Activated T-helper 2 cell treated with anti-CD3 and anti-CD28 coated beads, Interferon-gamma antibody, Interleukin-2, Interleukin-4, amounts not matched to agents 10 μg/mL and 5 μg/mL and 100 μg/mL, durations not matched to agents 14 hours and 24 hours and 36 hours (primary cell): ENCODE measurements around the gene EYS. TPM values are rescaled to one million over a fixed set of nuclear protein-coding genes. Genes with fewer than 3 reads are reported as not detected.
"Not testable (repeated sequence)": the region's sequence is repeated elsewhere in the genome, so short reads cannot be mapped to it uniquely, and the experiment has no call there.

Experiments used
- DNase-seq: peaks from one replicate; pipeline ENCODE4 v3.0.0; 2021; ENCODE audit warnings: low spot score
- H3K27ac Mint-ChIP-seq: one replicate; pipeline ENCODE4 v1.8.0; 2021; ENCODE audit warnings: mixed read lengths
- H3K27me3 Mint-ChIP-seq: one replicate; pipeline ENCODE4 v1.8.0; 2021; ENCODE audit warnings: low read depth, mixed read lengths
- H3K36me3 Mint-ChIP-seq: one replicate; pipeline ENCODE4 v1.8.0; 2021; ENCODE audit warnings: low read depth, mixed read lengths
- H3K4me1 Mint-ChIP-seq: one replicate; pipeline ENCODE4 v1.8.0; 2021; ENCODE audit warnings: low read depth, mixed read lengths
- H3K4me3 Mint-ChIP-seq: one replicate; pipeline ENCODE4 v1.8.0; 2021; ENCODE audit warnings: low read depth, mild to moderate bottlenecking, moderate library complexity, mixed read lengths
- H3K9me3 Mint-ChIP-seq: one replicate; pipeline ENCODE4 v1.8.0; 2021; ENCODE audit warnings: mixed read lengths
- intact Hi-C: fragments of 100-400 bp; cut with micrococcal nuclease; formaldehyde crosslinking; loops from one replicate; pipeline ENCODE4 v1.15.1; 2023
- total RNA-seq: library from RNA; stranded (reverse); gene quantifications from 2 replicates; pipeline ENCODE4 v1.2.3, GENCODE V29; 2022

The EYS gene
- total RNA-seq, 1 donor from 2014 or later, result not detected

DNA sequence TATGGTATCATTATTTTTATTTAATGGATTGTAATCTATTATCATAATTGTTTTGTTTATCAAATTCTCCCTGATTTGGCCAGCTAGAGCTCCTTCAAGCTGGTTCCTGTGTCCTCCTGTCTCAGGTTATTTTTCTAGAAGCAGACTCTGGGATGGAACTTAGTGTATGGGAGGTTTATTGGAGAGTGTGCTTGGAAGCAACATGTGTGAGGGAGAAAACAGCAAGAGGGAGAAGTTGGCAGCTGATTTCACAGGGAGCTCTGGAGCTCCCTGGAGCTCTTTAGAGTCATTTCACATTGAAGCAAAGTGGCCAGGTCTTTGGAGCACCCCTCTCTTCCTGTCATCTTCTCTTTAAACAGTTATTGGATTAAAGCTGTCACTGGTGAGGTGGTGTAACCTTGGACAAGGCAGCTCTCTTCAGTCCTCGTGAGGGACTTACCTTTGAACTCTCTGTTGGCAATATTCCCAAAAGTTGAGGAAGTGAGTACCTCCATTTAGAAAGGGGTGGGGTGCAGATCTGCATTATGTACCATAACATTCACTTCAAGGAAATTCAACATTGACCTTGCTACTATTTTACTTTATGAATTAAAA lies 1967.8 kb downstream of the EYS start:
- intact Hi-C loops, result no loop called here
- no peaks in the 10 kb centered on the region for H3K9me3 Mint-ChIP-seq

DNA sequence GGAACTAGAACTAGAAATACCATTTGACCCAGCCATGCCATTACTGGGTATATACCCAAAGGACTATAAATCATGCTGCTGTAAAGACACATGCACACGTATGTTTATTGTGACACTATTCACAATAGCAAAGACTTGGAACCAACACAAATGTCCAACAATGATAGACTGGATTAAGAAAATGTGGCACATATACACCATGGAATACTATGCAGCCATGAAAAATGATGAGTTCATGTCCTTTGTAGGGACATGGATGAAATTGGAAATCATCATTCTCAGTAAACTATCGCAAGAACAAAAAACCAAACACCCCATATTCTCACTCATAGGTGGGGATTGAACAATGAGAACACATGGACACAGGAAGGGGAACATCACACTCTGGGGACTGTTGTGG lies 1968.8 kb downstream of the EYS start:
- H3K4me1 Mint-ChIP-seq, H3K9me3 Mint-ChIP-seq, H3K27me3 Mint-ChIP-seq, intact Hi-C loops, H3K4me3 Mint-ChIP-seq, DNase-seq, H3K27ac Mint-ChIP-seq, H3K36me3 Mint-ChIP-seq: not testable (repeated sequence)

More for the DNA sequence above, 1967.8 kb downstream of the EYS start:
- Mint-ChIP-seq H3K4me1 (no peaks in the 10 kb centered on the region), H3K27me3 (no peaks in the 10 kb centered on the region), H3K36me3 (no peaks in the 10 kb centered on the region), H3K4me3 (no peak overlapping the region), H3K27ac (no peak overlapping the region)
- DNase-seq, result no peak

DNA sequence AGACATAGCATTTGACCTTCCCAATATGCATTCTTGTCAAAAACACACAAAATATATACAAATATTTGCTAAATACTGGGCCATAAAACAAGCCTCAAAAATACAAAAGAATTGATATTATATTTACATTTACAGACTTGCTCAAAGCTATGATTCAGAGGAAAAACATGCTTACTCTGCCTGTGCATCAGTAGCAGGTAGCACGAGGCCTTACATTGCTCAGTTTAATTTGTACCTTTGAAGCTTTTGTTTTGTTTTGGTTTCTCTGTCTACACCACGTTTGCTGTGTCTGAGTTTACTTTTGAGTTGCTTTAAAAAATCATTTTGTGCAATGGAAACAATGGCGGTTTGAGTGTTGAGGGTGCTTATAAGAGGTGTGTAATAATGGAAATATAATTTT lies 1972.1 kb downstream of the EYS start:
- Mint-ChIP-seq H3K27ac (no peak overlapping the region), H3K27me3 (no peaks in the 10 kb centered on the region), H3K4me3 (no peak overlapping the region), H3K36me3 (no peaks in the 10 kb centered on the region), H3K9me3 (no peaks in the 10 kb centered on the region), H3K4me1 (no peaks in the 10 kb centered on the region)
- DNase-seq, result no peak
- intact Hi-C loops, result no loop called here

DNA sequence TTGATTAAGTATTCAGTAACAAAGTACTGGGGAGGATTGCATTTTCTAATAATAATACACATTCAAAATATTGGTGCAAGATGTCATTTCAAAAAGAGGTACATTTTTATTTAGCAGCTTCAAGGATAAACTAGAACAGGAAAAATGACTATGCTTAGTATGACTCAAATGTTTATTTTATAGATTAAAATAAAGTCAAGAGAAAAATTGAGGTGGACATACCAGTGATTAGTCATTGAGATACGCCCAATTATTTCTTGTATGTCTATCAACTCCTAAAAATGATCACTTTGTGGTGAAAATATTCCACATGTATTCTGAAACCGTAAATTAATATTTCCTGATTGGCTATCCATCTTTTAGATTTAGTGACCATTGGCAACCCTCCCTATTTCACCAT lies 1974.7 kb downstream of the EYS start:
- Mint-ChIP-seq H3K4me1 (no peaks in the 10 kb centered on the region), H3K9me3 (no peaks in the 10 kb centered on the region), H3K4me3 (no peak overlapping the region), H3K36me3 (no peaks in the 10 kb centered on the region), H3K27me3 (no peaks in the 10 kb centered on the region), H3K27ac (no peak overlapping the region)
- intact Hi-C loops, result no loop called here
- no peak for DNase-seq

DNA sequence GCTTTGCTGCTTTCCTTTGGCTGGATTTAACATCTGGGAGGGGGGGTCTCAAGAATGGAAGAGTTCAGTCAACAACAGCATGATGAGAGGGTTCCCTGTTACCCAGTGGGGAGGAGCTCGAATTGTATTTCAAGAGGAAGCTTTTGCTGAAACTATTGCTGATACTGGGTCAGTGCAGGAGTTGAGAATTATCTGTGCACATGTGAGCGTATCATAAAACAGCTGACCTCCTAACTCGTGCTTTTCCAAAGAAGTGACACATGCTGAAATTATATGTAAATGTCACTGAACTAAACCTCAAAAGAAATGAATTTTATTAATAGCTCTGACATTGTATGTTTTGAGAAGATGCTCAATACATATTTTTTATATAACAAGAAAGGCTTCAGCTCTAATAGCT lies 1975.1 kb downstream of the EYS start:
- no peak overlapping the region for H3K27ac Mint-ChIP-seq
- no peak overlapping the region for H3K4me3 Mint-ChIP-seq
- H3K27me3 Mint-ChIP-seq, result no peaks in the 10 kb centered on the region
- H3K4me1 Mint-ChIP-seq, result no peaks in the 10 kb centered on the region
- no peaks in the 10 kb centered on the region for H3K36me3 Mint-ChIP-seq
- no peak for DNase-seq
- intact Hi-C loops, result no loop called here
- H3K9me3 Mint-ChIP-seq, result no peaks in the 10 kb centered on the region

DNA sequence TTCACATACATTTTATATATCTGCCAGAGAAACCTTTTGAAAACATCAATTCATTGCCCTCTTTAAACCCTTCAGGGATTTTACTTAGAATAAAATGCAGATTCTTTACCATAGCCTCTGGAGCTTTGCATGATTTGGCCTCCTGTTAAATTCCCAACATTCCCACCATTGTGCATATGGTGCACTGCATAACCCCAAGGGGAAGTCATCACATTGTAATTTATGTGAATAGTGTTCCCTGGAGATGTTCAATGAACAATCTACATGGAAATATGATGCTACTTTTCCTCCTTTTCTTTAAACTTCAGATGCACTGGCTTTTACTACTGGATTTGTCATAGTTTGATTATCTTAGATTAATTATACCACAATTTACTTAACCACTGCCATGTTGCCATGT lies 1976.7 kb downstream of the EYS start:
- Mint-ChIP-seq H3K27me3 (no peaks in the 10 kb centered on the region), H3K4me3 (no peak overlapping the region), H3K36me3 (no peaks in the 10 kb centered on the region), H3K9me3 (no peaks in the 10 kb centered on the region), H3K4me1 (no peaks in the 10 kb centered on the region), H3K27ac (no peak overlapping the region)
- no peak for DNase-seq
- intact Hi-C loops, result no loop called here

DNA sequence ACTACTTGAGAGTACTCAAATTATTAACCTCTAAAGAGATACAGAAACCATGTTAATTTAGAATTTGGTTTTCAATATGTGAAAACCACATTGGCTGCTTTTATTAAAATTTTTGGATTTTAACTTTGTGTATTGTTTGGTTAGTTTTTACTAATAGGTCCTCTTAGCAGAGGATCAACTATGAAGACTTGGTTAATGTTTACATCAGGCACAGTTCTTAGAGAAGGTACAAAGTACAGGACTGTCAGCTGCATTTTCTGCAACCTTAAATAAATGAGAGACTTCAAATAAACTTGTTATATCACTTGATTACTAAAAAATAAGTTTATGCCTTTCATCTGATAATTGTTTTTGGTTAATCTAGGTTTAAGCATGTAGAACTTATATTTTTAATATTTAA lies 1982.3 kb downstream of the EYS start:
- DNase-seq, result no peak
- Mint-ChIP-seq H3K9me3 (no peaks in the 10 kb centered on the region), H3K36me3 (no peaks in the 10 kb centered on the region), H3K27ac (no peak overlapping the region), H3K4me3 (no peak overlapping the region), H3K4me1 (no peaks in the 10 kb centered on the region), H3K27me3 (no peaks in the 10 kb centered on the region)
- intact Hi-C loops, result no loop called here

DNA sequence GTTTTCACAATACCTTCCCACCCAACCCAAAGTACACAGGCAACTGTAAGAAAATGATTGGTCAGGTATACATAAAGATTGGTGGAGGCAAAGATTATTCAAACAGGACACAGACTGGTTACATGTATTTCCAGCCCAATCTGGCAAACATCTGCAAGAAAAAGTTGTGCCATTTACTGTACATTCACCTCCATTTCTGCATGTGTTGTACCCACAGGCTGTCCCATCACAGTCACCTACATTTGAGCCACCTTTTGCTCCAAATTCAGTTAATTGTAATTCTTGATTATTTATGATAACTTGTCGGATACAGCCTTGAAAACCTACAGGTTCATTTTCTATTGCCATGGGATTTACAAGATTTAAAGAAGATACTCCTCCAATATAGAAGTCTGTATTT lies 1985.8 kb downstream of the EYS start:
- Mint-ChIP-seq H3K27me3 (no peaks in the 10 kb centered on the region), H3K9me3 (no peaks in the 10 kb centered on the region), H3K4me3 (no peak overlapping the region), H3K4me1 (no peaks in the 10 kb centered on the region), H3K36me3 (no peaks in the 10 kb centered on the region), H3K27ac (no peak overlapping the region)
- intact Hi-C loops, result no loop called here
- no peak for DNase-seq

DNA sequence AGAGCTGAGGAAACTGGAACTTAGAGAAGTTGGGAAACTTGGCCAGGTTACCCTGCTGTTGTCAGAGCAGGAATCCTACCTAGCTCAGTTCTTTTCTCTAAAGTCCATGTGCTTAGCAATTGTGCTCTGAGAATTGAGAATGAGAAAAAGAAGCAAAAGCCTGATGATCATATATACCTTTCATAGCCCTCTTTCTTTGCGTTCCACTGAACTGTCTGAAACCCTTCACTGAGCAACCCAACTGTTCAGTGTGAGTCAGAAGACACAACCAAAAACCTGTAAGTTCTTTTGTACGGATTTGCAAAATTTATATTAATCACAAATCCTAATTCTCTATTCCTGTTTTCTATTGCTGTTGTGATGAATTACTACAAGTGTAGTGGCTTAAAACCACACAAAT lies 1990.9 kb downstream of the EYS start:
- Mint-ChIP-seq H3K27ac (no peak overlapping the region), H3K9me3 (no peaks in the 10 kb centered on the region), H3K27me3 (no peaks in the 10 kb centered on the region), H3K36me3 (peaks cover 23% of the 10 kb centered on the region), H3K4me3 (no peak overlapping the region), H3K4me1 (peaks cover 6% of the 10 kb centered on the region)
- intact Hi-C loops, result no loop called here
- no peak for DNase-seq

DNA sequence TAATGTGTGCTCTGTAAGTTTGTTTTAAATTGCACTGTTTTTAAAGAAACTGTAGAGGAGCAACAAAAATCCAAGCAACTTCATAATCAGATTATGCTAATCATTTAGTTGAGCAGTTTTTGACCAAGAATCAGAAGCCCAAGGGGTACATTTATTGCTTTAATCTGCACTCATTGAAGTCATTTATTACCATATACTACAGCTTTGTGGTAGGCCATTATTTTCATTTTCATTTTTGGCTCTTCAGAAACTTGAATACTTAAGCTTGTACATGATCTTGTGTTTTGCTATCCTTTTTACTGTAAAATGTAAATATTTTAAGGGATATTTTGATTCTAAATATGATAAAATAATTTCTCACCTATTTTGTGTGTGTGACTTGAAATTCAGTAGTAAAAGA lies 1992.9 kb downstream of the EYS start:
- H3K36me3 Mint-ChIP-seq, result peaks cover 42% of the 10 kb centered on the region
- no peaks in the 10 kb centered on the region for H3K9me3 Mint-ChIP-seq
- no peak for DNase-seq
- H3K27me3 Mint-ChIP-seq, result no peaks in the 10 kb centered on the region
- peaks cover 6% of the 10 kb centered on the region for H3K4me1 Mint-ChIP-seq
- H3K27ac Mint-ChIP-seq, result no peak overlapping the region
- intact Hi-C loops, result no loop called here
- no peak overlapping the region for H3K4me3 Mint-ChIP-seq

DNA sequence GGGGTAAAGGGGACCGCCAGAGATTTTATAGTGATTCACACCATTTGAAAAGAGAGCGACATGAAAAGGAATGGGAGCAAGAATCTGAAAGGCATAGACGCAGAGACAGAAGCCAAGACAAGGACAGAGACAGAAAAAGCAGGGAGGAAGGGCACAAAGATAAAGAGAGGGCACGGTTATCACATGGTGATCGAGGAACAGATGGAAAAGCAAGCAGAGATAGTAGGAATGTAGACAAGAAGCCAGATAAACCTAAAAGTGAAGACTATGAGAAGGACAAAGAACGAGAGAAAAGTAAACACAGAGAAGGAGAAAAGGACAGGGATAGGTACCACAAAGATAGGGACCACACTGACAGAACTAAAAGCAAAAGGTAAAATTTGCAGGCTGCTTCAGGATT lies 1993.7 kb downstream of the EYS start:
- Mint-ChIP-seq H3K27me3 (no peaks in the 10 kb centered on the region), H3K27ac (no peak overlapping the region), H3K4me1 (peaks cover 6% of the 10 kb centered on the region), H3K9me3 (no peaks in the 10 kb centered on the region), H3K36me3 (peaks cover 46% of the 10 kb centered on the region), H3K4me3 (no peak overlapping the region)
- no peak for DNase-seq
- intact Hi-C loops, result no loop called here

DNA sequence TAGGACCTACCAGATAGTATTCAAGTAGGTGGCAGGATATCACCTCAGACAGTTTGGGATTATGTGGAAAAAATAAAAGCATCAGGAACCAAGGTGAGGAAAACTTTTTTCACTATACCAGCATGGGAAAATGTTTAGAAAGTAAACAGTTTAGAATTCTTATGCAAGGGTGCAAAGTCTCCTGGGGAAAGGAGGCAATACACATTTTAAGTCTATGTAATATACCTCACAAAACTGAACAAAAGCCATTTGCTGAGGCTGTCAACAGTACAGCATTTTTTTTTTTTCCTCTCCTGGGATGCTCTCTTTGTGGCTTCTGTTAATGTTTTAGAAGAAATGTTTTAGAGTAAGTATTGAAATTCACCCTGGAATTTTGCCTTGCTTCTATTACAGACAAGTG lies 1997.9 kb downstream of the EYS start:
- Mint-ChIP-seq H3K27me3 (no peaks in the 10 kb centered on the region), H3K9me3 (no peaks in the 10 kb centered on the region), H3K36me3 (peaks cover 76% of the 10 kb centered on the region), H3K4me1 (peaks cover 28% of the 10 kb centered on the region), H3K4me3 (no peak overlapping the region), H3K27ac (no peak overlapping the region)
- no peak for DNase-seq
- intact Hi-C loops, result no loop called here

DNA sequence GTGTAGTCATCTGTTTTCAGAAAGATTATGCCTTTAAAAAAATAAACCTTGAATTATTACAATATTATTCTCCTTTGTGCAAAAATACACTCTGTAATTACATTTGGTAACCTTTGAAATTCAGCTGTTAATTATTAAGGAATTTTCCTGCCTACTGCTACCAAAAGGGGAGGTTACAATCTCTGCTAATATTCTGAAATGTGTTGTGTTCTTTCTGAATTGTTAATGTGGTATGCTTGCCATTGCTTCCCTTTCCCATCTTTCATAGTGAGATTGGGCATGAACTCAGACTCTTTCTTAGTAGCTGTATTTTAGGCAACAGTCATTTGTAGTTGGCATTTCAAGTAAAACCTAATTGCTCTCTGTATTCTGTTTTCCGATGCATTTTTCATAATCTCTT lies 1998.4 kb downstream of the EYS start:
- intact Hi-C loops, result no loop called here
- H3K36me3 Mint-ChIP-seq, result peaks cover 79% of the 10 kb centered on the region

DNA sequence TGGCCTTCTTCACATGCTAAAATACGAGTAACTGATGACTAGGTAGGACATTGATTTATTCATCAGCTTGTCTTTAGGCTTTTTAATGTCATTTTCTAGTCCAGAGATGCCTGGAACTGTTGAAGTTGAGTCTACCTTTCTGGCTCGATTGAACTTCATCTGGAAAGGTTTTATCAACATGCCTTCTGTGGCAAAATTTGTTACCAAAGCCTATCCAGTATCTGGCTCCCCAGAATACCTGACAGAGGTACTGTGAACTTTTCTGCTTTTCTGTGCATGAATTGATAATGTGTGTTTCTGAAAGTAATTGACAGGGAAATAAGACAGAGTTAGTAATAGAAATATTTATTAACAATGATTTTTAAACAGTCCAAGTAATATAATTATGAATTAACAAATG lies 2000.4 kb downstream of the EYS start:
- intact Hi-C loops, result no loop called here
- no peak for DNase-seq
- Mint-ChIP-seq H3K36me3 (peaks cover 78% of the 10 kb centered on the region), H3K27me3 (no peaks in the 10 kb centered on the region), H3K4me3 (no peak overlapping the region), H3K4me1 (peaks cover 22% of the 10 kb centered on the region), H3K27ac (no peak overlapping the region), H3K9me3 (no peaks in the 10 kb centered on the region)

More for the DNA sequence above, 1998.4 kb downstream of the EYS start:
- no peak overlapping the region for H3K27ac Mint-ChIP-seq
- H3K4me1 Mint-ChIP-seq, result peaks cover 28% of the 10 kb centered on the region
- DNase-seq, result no peak
- H3K4me3 Mint-ChIP-seq, result no peak overlapping the region
- H3K27me3 Mint-ChIP-seq, result no peaks in the 10 kb centered on the region
- no peaks in the 10 kb centered on the region for H3K9me3 Mint-ChIP-seq
